Right forelimb (tissue), 1 donor: ENCODE results near the gene ABCG4.
"Not testable (repeated sequence)": the region's sequence is repeated elsewhere in the genome, so short reads cannot be mapped to it uniquely, and the experiment has no call there.

Source experiments
- DNase-seq: peaks from one replicate; pipeline ENCODE4 v3.0.0-alpha.2; 2018

Gene ABCG4

DNA sequence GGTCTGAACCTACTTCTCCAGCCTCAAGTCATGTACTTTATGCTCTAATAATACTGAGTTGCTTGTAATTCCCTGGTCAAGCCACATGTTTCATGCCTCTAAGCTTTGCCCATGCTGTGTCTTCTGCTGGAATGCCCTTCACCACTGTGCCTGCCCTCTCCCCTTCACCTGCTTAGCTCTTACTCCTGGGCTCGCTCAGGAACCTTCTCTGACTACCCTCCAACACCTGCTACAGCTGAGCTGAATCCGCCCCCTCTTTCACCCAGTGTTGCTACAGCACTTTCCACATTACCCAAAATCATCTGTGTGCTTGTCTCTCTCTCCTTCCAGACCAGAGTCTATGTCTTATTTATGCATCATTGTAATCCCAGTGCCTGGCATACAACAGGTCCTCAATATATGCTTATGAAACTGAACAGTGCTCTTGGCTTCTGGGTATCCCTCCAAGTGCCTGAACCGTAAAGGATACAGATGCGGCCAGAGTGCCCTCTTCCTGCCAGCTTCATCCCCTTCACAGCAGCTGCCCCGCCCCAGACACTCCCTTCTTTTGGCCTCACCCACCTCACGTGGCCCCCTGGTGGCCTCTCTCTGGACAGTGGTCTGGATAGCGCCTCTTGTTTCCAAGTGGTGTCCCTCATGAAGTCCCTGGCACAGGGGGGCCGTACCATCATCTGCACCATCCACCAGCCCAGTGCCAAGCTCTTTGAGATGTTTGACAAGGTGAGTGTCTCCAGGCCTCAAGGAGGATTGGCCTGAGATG is 7.1 kb downstream of the ABCG4 start:
- DNase-seq: no peak

DNA sequence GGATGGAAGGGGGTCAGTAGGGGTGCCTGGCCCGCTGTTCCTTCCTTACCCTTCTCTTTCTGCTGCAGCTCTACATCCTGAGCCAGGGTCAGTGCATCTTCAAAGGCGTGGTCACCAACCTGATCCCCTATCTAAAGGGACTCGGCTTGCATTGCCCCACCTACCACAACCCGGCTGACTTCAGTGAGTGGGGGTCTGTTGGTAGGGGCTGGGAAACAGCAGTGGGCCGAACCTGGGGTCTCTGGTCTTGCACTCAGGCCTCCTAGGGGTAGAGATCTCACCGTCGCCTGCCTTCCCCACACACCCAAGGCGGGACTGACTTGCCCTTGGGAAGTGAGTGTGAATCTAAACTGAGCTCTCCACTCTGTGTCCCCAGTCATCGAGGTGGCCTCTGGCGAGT is 7.6 kb downstream of the ABCG4 start:
- no peak for DNase-seq

DNA sequence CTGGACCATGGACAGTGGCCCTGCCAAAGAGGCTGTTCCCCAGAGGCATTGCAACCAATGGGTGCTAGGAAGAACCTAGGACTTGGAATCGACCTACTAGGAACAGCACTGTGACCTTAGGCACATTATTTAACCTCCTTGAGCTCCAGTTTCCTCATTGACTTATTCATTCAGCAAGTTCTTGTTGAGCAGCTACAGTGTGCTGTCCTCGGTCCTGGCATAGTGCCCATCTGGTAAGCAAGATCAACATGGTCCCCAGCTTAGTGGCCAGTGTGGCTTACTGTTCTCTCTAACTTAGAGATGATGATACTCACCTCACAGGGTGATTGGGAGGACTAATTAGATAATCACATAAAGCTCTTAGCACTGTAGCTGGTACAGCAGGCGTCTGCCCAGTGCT is 8.2 kb downstream of the ABCG4 start:
- DNase-seq: no peak

DNA sequence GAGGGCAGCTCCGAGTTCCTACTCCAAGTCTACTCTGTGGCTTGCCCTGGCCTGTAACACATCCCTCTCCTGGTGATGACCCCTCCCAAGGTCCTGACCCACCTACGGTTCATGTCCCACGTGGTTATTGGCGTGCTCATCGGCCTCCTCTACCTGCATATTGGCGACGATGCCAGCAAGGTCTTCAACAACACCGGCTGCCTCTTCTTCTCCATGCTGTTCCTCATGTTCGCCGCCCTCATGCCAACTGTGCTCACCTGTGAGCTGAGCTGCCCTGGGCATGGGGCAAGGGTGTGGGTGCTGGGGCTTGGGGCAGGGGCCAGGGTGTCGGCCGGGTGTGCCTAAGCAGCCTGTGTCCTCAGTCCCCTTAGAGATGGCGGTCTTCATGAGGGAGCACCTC is 9.6 kb downstream of the ABCG4 start:
- DNase-seq: no peak

DNA sequence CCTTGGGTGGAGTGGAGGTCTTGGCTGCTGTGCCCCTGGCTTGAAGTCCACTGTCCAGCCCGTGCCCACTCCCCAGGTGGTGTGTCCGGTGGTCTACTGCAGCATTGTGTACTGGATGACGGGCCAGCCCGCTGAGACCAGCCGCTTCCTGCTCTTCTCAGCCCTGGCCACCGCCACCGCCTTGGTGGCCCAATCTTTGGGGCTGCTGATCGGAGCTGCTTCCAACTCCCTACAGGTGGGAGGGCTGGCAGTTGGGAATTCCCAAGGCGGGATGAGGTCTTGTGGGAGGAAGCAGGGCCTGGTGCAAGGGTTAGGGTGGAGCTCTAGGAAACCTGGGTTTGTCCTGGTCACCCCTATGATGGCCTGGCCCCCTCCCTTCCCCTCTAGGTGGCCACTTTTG is 11.3 kb downstream of the ABCG4 start:
- no peak for DNase-seq

DNA sequence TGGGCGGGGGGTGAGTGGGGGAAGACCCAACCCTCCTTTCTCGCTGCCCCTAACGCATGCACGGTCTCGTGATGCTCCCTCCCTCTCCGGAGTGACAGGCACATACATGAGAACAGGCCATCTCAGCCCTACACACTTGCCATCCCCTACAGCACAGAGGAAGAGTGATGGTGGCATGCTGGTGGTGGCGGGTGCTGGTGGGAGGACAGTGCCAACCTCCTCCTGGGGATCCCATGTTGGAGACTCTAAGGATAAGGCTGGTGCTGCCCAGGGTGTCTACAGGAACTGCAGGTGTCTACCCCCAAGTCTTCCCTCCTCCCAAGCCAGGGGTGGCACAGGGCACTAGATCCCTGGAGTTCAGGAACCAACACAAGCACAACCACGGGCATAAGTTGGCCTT is 13.0 kb downstream of the ABCG4 start:
- no peak for DNase-seq

DNA sequence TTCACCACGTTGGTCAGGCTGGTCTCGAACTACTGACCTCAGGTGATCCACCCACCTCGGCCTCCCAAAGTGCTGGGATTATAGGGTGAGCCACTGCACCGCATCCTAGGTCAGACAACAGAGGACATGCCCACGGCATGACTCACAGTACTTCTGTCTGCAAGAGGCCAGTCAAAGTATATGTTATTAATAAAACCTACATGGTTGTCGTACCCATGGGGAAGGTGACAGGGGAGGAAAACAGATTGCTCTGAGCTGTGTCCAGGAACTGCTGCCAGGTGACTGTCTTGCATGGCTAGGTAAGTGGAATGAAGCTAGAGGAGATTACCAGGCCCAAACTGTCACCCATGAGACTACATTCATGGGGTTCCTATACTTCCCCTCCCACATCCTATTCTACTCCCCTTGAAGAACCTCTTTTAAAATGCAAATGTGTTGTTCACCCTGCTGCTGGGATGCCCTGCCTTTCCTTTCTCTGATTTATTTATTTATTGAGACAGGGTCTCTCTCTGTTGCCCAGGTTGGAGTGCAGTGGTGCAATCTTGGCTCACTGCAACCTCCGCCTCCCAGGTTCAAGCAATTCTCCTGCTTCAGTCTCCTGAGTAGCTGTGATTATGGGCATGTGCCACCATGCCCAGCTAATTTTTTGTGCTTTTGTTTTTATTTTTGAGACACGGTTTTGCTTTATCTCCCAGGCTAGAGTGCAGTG is 17.7 kb downstream of the ABCG4 start:
- no peak for DNase-seq

DNA sequence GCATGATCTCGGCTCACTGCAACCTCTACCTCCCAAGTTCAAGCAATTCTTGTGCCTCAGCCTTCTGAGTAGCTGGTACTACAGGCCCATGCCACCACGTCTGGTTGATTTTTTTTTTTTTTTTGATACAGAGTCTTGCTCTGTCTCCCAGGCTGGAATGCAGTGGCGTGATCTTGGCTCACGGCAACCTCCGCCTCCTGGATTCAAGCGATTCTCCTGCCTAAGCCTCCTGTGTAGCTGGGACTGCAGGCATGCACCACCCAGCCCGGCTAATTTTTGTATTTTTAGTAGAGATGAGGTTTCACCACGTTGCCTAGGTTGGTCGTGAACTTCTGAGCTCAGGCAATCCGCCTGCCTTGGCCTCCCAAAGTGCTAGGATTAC is 18.2 kb downstream of the ABCG4 start:
- not testable (repeated sequence) for DNase-seq

DNA sequence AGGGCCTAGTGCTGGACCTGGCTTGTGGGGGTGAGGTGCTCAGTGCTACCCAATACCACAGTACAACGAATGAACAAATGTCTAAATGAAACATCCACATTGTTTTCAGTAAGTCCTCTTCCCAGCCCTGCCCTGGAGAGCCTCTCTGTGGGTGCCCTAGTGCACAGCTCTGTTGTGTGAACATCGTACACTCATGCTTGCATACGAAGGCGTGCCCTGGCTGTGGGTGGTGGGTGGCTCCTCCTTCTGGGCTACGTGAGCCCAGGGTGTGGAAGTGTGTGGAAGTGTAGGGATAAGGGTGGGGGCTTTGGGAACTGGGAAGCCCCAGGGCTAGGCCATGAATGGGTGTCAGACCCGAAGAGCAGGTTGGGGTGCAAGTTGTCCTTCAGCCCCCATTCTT is 19.1 kb downstream of the ABCG4 start:
- DNase-seq: no peak

DNA sequence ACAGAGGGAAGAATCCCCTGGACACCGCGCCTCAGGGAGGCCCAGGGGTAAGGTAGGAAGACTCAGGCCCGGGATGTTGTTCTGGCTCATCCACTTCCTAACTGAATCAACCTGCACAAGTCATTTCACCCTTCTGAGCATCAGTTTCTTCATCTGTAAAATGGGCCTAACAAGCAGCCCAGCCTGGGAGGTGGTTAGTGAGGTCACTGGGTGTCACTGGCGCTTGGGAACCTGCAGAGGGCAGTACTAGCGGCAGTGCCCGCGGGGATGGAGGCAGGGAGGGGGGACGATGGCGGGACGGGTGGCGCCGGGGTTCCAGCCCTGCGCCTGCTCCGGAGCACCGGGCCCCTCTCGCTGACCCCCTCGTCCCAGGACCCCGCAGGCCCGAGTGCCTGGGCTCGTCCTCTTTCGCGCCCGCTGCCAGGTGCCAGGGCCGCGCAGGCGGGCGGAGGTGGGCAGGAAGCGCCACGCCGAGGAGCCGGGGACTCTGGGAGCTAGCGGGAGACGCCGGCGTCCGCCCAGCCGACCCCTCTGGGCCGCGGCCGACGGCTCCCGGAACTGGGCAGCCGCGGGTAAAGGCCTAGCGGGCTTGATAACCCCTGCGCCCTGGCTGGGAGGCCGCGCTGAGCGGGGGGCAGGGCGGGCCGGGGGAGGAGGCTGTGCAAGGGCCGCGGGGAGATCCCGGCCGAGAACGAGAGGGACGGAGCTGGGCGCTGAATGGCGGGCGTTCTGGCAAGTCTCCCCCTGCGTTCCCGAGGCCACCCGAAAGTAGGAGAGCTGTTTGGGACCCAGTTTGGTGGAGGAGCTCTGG is 19.8 kb downstream of the ABCG4 start, which contains the start of gene NLRX1:
TSS of gene NLRX1 (plus strand) at position 255 of the 811 bp plus-strand sequence. CDS start 2,679 bp downstream, outside the sequence.
- DNase-seq: peak; percentile 89

DNA sequence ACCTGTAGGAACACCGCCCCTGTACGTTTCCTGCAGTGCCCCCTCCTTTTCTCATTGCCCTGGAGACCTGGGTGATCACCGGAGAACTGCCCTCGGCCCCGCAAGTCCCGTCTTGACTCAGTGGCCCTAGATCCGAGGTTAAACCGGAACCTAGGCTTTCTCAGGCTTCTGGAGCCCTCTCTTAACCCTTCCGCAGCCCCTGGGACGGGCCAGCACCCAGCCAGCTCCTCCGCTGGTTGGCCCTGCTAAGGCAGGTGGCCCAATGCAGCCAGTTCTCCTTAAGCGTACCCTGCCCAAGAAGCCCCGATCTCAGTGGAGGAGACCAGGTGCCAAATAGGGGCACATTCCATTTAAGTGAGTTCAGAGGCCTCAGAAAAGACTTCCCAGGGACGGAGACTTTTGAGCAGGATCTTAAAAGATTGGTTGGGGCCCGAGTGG is 20.4 kb downstream of the ABCG4 start:
- DNase-seq: peak; percentile 64

DNA sequence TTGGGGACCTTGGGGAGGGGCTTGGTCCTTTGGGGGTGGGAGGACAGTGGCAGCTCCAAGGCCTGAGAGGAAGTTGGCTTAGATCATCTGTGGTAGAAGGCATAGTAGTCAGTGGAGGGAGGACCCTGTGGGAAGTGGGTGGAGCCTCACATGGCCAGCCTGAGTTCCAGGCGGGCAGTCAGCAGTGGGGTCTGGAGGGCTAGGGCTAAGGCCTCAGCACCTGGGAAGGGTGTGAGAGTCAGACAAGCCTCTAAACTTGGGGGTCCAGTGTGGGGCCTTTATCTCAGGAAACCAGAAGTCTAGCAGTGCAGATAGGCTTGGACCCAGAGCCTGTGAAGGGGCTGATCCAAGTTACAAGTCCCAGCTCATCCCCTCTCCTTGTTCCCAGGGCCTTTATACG is 23.7 kb downstream of the ABCG4 start:
- DNase-seq: no peak

DNA sequence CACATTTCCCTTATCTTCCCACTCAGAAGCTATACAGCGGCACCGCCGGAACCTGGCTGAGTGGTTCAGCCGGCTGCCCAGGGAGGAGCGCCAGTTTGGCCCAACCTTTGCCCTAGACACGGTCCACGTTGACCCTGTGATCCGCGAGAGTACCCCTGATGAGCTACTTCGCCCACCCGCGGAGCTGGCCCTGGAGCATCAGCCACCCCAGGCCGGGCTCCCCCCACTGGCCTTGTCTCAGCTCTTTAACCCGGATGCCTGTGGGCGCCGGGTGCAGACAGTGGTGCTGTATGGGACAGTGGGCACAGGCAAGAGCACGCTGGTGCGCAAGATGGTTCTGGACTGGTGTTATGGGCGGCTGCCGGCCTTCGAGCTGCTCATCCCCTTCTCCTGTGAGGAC is 24.6 kb downstream of the ABCG4 start:
- DNase-seq: no peak

DNA sequence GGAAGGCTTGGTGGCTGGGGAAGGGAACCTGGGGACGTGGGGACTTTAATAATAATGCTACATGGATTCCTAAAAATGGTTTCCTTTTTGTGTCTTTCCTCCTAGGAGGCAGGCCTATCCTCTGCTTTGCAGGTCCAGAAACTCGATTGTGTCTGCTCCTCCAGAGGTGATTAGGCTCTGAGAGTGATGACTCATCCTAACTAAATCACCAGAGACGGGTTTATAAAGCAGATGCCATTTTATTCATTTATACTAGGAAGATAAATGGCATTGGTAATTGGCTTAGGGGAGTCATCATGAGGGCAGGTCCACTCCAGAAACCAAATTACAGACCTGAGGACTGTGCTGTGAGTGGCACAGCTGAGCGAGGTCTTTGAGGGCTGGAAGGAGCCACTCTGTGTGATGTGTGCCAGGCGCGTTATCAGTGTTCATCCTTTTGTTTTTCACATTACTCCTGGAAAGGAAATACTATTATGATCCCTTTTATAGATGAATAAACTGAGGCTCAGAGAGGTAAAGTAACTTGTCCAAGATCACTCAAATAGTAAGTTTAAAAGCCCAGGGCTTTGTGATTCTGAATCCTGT is 26.7 kb downstream of the ABCG4 start:
- no peak for DNase-seq

DNA sequence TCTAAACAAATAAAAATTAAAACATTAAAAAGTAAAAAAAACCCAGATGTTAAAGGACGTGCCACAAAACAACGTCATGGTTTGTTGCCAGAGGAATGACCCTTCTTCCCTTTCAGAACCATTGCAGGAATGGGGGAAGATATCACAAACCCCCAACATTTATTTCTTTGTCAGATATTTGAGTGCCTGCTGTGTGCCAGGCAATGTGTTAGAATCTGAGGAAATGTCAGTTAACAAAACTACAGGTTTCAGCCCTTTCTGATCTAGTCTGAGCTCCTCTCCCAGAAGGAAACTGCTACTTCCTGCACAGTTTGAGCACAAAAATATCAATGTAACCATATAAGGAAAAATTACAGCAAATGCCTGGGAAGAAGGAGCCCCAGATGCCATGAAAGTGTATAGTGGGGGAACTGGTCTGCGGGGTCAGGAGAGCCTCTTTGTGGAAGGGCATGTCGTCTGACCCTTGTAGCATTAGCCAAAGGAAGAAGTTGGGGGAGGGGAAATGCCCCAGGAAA is 29.4 kb downstream of the ABCG4 start:
- no peak for DNase-seq

DNA sequence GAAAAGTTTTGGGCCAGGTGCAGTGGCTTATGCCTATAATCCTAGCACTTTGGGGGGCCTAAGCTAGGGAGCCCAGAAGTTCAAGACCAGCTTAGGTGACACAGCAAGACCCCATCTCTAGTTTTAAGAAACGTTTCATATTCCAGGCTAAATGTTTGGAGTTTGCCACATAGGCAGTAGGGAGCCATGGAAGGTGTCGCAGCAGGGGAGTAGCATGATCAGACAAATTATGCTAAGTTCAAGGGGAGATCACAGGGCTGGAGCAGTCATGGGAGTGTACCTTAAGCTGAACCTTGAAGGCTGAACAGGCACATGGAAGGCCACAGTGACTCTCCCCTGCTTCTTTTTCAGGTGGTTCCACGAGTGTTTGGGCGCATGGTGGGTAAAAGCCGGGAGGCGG is 30.5 kb downstream of the ABCG4 start:
- no peak for DNase-seq

DNA sequence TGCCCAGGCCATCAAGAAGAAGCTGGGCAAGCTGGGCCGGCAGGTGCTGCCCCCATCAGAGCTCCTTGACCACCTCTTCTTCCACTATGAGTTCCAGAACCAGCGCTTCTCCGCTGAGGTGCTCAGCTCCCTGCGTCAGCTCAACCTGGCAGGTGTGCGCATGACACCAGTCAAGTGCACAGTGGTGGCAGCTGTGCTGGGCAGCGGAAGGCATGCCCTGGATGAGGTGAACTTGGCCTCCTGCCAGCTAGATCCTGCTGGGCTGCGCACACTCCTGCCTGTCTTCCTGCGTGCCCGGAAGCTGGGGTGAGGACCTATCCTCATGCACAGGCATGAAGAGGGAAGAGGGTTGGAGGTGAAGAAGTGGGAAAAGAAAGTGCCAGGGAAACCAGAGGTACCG is 31.1 kb downstream of the ABCG4 start:
- no peak for DNase-seq

DNA sequence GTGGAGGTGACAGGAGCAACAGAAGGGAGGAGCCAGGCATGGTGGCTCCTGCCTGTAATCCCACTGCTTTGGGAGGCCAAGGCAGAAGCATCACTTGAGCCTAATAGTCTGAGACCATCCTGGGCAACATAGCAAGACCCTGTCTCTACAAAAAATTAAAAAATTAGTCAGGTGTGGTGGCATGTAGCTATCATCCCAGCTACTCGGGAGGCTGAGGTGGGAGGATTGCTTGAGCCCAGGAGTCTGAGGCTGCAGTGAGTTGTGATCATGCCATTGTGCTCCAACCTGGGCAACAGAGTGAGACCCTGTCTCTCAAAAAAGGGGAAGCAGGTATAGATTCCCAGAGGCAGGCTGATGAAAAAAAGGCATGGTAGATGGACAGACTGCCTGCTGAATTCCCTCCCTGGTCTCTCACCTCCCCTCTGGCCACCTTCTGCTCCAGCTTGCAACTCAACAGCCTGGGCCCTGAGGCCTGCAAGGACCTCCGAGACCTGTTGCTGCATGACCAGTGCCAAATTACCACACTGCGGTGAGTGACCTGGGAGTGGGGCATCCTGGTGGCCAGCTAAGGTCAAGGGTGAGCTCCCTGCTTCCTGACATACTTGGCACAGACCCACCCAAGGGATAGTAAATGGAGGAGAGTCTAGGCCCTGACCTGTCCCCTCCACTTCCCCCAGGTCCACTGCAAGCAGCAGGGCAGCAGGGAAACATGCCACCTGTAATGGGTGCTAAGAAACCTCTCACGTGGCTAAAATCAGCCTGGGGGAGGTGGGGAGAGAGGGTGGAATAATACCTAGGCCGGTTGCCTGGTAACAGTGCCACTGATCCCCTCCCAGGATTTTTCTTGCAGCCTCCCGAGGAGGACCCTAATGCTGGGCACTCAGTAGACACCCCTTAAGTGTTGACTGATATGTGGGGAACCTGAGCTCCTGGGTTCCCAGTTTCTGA is 32.2 kb downstream of the ABCG4 start:
- DNase-seq: no peak

DNA sequence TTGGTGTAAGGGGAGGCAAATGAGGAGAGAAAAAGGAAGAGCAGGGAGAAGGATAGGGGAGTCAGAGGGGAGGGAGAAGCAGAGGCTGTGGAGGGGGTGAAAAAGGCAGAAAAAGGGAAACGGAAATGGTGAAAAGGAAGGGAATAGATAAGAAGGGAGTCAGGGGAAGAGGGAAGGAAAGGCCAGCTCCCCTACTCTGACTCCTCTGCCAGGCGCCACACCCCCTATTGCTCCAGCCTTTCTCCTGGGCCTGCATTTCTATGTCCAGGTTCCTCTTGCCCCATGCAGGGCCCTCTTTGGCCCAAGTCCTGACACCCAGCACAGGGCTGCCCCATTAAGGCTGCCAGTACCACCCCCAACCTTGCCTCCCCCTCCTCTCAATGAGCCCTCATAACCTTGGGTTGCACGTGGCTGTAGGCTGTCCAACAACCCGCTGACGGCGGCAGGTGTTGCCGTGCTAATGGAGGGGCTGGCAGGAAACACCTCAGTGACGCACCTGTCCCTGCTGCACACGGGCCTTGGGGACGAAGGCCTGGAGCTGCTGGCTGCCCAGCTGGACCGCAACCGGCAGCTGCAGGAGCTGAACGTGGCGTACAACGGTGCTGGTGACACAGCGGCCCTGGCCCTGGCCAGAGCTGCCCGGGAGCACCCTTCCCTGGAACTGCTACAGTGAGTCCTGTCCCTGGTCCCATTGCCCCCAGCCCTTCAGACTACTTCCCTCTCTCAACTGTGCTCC is 33.0 kb downstream of the ABCG4 start:
- no peak for DNase-seq

DNA sequence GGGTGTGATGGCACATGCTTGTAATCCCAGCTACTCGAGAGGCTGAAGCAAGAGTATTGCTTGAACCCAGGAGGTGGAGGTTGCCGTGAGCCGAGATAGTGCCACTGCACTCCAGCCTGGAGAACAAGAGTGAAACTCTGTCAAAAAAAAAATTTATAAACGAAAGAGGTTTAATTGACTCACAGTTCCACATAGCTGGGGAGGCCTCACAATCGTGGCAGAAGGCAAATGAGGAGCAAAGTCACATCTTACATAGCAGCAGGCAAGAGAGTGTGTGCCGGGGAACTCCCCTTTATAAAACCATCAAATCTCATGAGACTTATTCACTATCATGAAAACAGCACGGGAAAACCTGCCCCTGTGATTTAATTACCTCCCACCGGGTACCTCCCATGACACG is 35.5 kb downstream of the ABCG4 start:
- not testable (repeated sequence) for DNase-seq
